Endothelial cell (in vitro differentiated cells): Measurements from ENCODE around the gene HSD3B7. TPM values are rescaled to one million over a fixed set of nuclear protein-coding genes. Genes with fewer than 3 reads are reported as not detected.

Experiments
- DNase-seq: peaks from one replicate; pipeline ENCODE4 v3.0.0; 2021; ENCODE audit warnings: low spot score
- H3K27ac Mint-ChIP-seq: one replicate; pipeline ENCODE4 v1.8.0; 2021; ENCODE audit warnings: mixed read lengths, inconsistent platforms; ENCODE audit not compliant: unreplicated experiment
- H3K27me3 Mint-ChIP-seq: one replicate; pipeline ENCODE4 v1.8.0; 2021; ENCODE audit warnings: mild to moderate bottlenecking, moderate library complexity, mixed read lengths, inconsistent platforms; ENCODE audit not compliant: unreplicated experiment
- H3K36me3 Mint-ChIP-seq: one replicate; pipeline ENCODE4 v1.8.0; 2021; ENCODE audit warnings: mild to moderate bottlenecking, low read depth, mixed read lengths, inconsistent platforms; ENCODE audit not compliant: unreplicated experiment
- H3K4me1 Mint-ChIP-seq: one replicate; pipeline ENCODE4 v1.8.0; 2021; ENCODE audit warnings: mild to moderate bottlenecking, mixed read lengths, inconsistent platforms; ENCODE audit not compliant: unreplicated experiment
- H3K4me3 Mint-ChIP-seq: one replicate; pipeline ENCODE4 v1.8.0; 2021; ENCODE audit warnings: mild to moderate bottlenecking, mixed read lengths, inconsistent platforms; ENCODE audit not compliant: unreplicated experiment
- H3K9me3 Mint-ChIP-seq: one replicate; pipeline ENCODE4 v1.8.0; 2021; ENCODE audit warnings: mixed read lengths, inconsistent platforms; ENCODE audit not compliant: unreplicated experiment
- CTCF ChIP-seq: fragments of 200-600 bp; sonication (generic); IDR thresholded peaks from one replicate; pipeline ENCODE4 v1.5.0; 2021; ENCODE audit warnings: antibody characterized with exemption; ENCODE audit not compliant: unreplicated experiment
- total RNA-seq: library from RNA; stranded (reverse); fragmentation: NEBNext Ultra II Directional; extraction: Animal tissue kit (Norgen Biotek cat#: 25700); gene quantifications from one replicate; pipeline ENCODE4 v1.2.1, GENCODE V29; 2021; ENCODE audit not compliant: unreplicated experiment

HSD3B7 gene
- total RNA-seq, 1 donor from 2014 or later: 5.3 TPM

GRCh38 chr16:30992931-30993816, 8.2 kb downstream of the HSD3B7 start:
- no peak for TF ChIP-seq CTCF
- H3K27me3 Mint-ChIP-seq: peaks cover 8% of the 10 kb centered on the region
- H3K4me1 Mint-ChIP-seq: peaks cover 3% of the 10 kb centered on the region
- no peak for DNase-seq
- H3K9me3 Mint-ChIP-seq: no peaks in the 10 kb centered on the region
- H3K27ac Mint-ChIP-seq: peak overlapping the region; percentile 63
- no peak overlapping the region for H3K4me3 Mint-ChIP-seq
- peaks cover 3% of the 10 kb centered on the region for H3K36me3 Mint-ChIP-seq

- H3K9me3 Mint-ChIP-seq: no peaks in the 10 kb centered on the region
- TF ChIP-seq CTCF: no peak
- peak overlapping the region; percentile 53 for H3K4me3 Mint-ChIP-seq
- peaks cover 3% of the 10 kb centered on the region for H3K36me3 Mint-ChIP-seq
- peaks cover 3% of the 10 kb centered on the region for H3K4me1 Mint-ChIP-seq
- DNase-seq: no peak
- peaks cover 10% of the 10 kb centered on the region for H3K27me3 Mint-ChIP-seq
- H3K27ac Mint-ChIP-seq: no peak overlapping the region
Observed at GRCh38 chr16:30995927-30996323, 10.9 kb downstream of the HSD3B7 start.

GRCh38 chr16:30996324-30996984, 11.4 kb downstream of the HSD3B7 start:
- TF ChIP-seq CTCF: no peak
- Mint-ChIP-seq H3K4me3 (peak overlapping the region; percentile 76), H3K36me3 (peaks cover 3% of the 10 kb centered on the region), H3K4me1 (peaks cover 3% of the 10 kb centered on the region), H3K27me3 (peaks cover 10% of the 10 kb centered on the region), H3K27ac (no peak overlapping the region), H3K9me3 (no peaks in the 10 kb centered on the region)
- DNase-seq: no peak

GRCh38 chr16:30996985-30997724, 12.1 kb downstream of the HSD3B7 start:
- Mint-ChIP-seq H3K4me3 (peak overlapping the region; percentile 76), H3K4me1 (peaks cover 3% of the 10 kb centered on the region), H3K9me3 (no peaks in the 10 kb centered on the region), H3K27ac (no peak overlapping the region), H3K27me3 (peaks cover 8% of the 10 kb centered on the region), H3K36me3 (peaks cover 3% of the 10 kb centered on the region)
- peak; percentile 56 for DNase-seq
- no peak for TF ChIP-seq CTCF
